HL-60/S4 treated with retinoic acid at 250 ng/mL for 4 days and 3 days (cell line): ENCODE data around the gene ARHGAP24.
"Not testable (repeated sequence)": the region's sequence is repeated elsewhere in the genome, so short reads cannot be mapped to it uniquely, and the experiment has no call there.

Experiments
- in situ Hi-C: fragments of 300-500 bp; cut with MboI; formaldehyde crosslinking; loops from 2 replicates; pipeline ENCODE4 v1.7.0; 2022; ENCODE audit warnings: low sequenced_read_pairs

Gene ARHGAP24

GRCh38 chr4:85642356-85643100 lies 167.6 kb downstream of the ARHGAP24 start:
- in situ Hi-C loops: no loop called here

GRCh38 chr4:85644061-85644460 lies 169.1 kb downstream of the ARHGAP24 start:
- in situ Hi-C loops: no loop called here

GRCh38 chr4:85650908-85651307 lies 176.0 kb downstream of the ARHGAP24 start:
- in situ Hi-C loops: no loop called here

GRCh38 chr4:85656759-85657505 lies 182.0 kb downstream of the ARHGAP24 start:
- in situ Hi-C loops: no loop called here

- in situ Hi-C loops: no loop called here
These were observed 184.0 kb downstream of the ARHGAP24 start for GRCh38 chr4:85658766-85659439.

- in situ Hi-C loops: no loop called here
These were observed 184.8 kb downstream of the ARHGAP24 start for GRCh38 chr4:85659610-85660218.

- in situ Hi-C loops: not testable (repeated sequence)
These were observed 191.7 kb downstream of the ARHGAP24 start for GRCh38 chr4:85666625-85667024.

- in situ Hi-C loops: no loop called here
These were observed 194.3 kb downstream of the ARHGAP24 start for GRCh38 chr4:85669204-85669603.

- in situ Hi-C loops: no loop called here
These were observed 195.1 kb downstream of the ARHGAP24 start for GRCh38 chr4:85669992-85670548.

- in situ Hi-C loops: no loop called here
These were observed 196.2 kb downstream of the ARHGAP24 start for GRCh38 chr4:85671120-85671519.

GRCh38 chr4:85672116-85672515 lies 197.2 kb downstream of the ARHGAP24 start:
- in situ Hi-C loops: no loop called here

- in situ Hi-C loops: no loop called here
These were observed 198.0 kb downstream of the ARHGAP24 start for GRCh38 chr4:85672959-85673358.

- in situ Hi-C loops: no loop called here
These were observed 198.6 kb downstream of the ARHGAP24 start for GRCh38 chr4:85673540-85673939.

GRCh38 chr4:85675076-85676049 lies 200.4 kb downstream of the ARHGAP24 start:
- in situ Hi-C loops: no loop called here

- in situ Hi-C loops: no loop called here
These were observed 201.1 kb downstream of the ARHGAP24 start for GRCh38 chr4:85676050-85676425.

GRCh38 chr4:85676850-85677590 lies 202.1 kb downstream of the ARHGAP24 start:
- in situ Hi-C loops: no loop called here

- in situ Hi-C loops: no loop called here
These were observed 206.3 kb downstream of the ARHGAP24 start for GRCh38 chr4:85681221-85681657.

GRCh38 chr4:85681921-85682320 lies 207.0 kb downstream of the ARHGAP24 start:
- in situ Hi-C loops: no loop called here

GRCh38 chr4:85682391-85682790 lies 207.4 kb downstream of the ARHGAP24 start:
- in situ Hi-C loops: no loop called here
